Right lobe of liver (tissue), 4 donors: ENCODE results near the gene UBE2B.

Experiments
- CTCF ChIP-seq, 4 donors: fragments of 200-600 bp in 3 of 4; fragments of 450-650 bp in 1 of 4; IDR thresholded peaks; one replicate each; pipeline versions ENCODE4 v1.5.1 to v1.8.0; 2016 to 2022; ENCODE audit warnings: antibody characterized with exemption in 4 of 4, mild to moderate bottlenecking in 2 of 4
- POLR2A ChIP-seq: fragments of 450-650 bp; IDR thresholded peaks from one replicate; pipeline ENCODE4 v1.6.1; 2017; ENCODE audit warnings: antibody characterized with exemption, mild to moderate bottlenecking
- donor health status: DM: no; HTN: no; CAD: no.
- donor health status: DM: no; HTN: no; CAD: no.
- donor health status: DM: no; HTN: yes; CAD: no.

- TF ChIP-seq CTCF (IDR thresholded peaks at IDR 0.05) (no peak), POLR2A (no peak)
These were observed 20.9 kb downstream of the UBE2B start for GRCh38 chr5:134392301-134392700.
